ENCODE measurements around the gene LYST.

Gene LYST

GRCh38 chr1:235746245-235746644, 120.5 kb downstream of the LYST start:
- no peak overlapping the region for H3K4me3 ChIP-seq (ENCODE audit: control insufficient read depth, low read depth, low read length)
- no peak for TF ChIP-seq CTCF (IDR thresholded peaks at IDR 0.05; ENCODE audit: control insufficient read depth, insufficient read depth, low read depth, low read length, missing control alignments)
- no peak for DNase-seq (ENCODE audit: low read depth)

- DNase-seq (ENCODE audit: low read depth) = no peak
- no peak for TF ChIP-seq CTCF (IDR thresholded peaks at IDR 0.05; ENCODE audit: control insufficient read depth, insufficient read depth, low read depth, low read length, missing control alignments)
- H3K4me3 ChIP-seq (ENCODE audit: control insufficient read depth, low read depth, low read length) = no peak overlapping the region
These were observed 121.1 kb downstream of the LYST start for GRCh38 chr1:235745503-235746136.

GRCh38 chr1:235742914-235743599, 123.6 kb downstream of the LYST start:
- no peak for DNase-seq (ENCODE audit: low read depth)
- no peak overlapping the region for H3K4me3 ChIP-seq (ENCODE audit: control insufficient read depth, low read depth, low read length)
- no peak for TF ChIP-seq CTCF (IDR thresholded peaks at IDR 0.05; ENCODE audit: control insufficient read depth, insufficient read depth, low read depth, low read length, missing control alignments)

- no peak overlapping the region for H3K4me3 ChIP-seq (ENCODE audit: control insufficient read depth, low read depth, low read length)
- TF ChIP-seq CTCF (IDR thresholded peaks at IDR 0.05; ENCODE audit: control insufficient read depth, insufficient read depth, low read depth, low read length, missing control alignments) = no peak
- DNase-seq (ENCODE audit: low read depth) = peak; percentile 44
These were observed 125.4 kb downstream of the LYST start for GRCh38 chr1:235741294-235741693.

GRCh38 chr1:235739631-235740030, 127.1 kb downstream of the LYST start:
- H3K4me3 ChIP-seq (ENCODE audit: control insufficient read depth, low read depth, low read length) = no peak overlapping the region
- TF ChIP-seq CTCF (IDR thresholded peaks at IDR 0.05; ENCODE audit: control insufficient read depth, insufficient read depth, low read depth, low read length, missing control alignments) = no peak
- no peak for DNase-seq (ENCODE audit: low read depth)

GRCh38 chr1:235739124-235739523, 127.6 kb downstream of the LYST start:
- no peak for TF ChIP-seq CTCF (IDR thresholded peaks at IDR 0.05; ENCODE audit: control insufficient read depth, insufficient read depth, low read depth, low read length, missing control alignments)
- no peak for DNase-seq (ENCODE audit: low read depth)
- H3K4me3 ChIP-seq (ENCODE audit: control insufficient read depth, low read depth, low read length) = no peak overlapping the region
